Epidermal melanocyte (primary cell): Measurements from ENCODE around the gene DIS3L2.
"Not testable (repeated sequence)": the region's sequence is repeated elsewhere in the genome, so short reads cannot be mapped to it uniquely, and the experiment has no call there.

Source experiments
- DNase-seq: peaks from one replicate; pipeline ENCODE4 v3.0.0; 2011; ENCODE audit warnings: low spot score; ENCODE audit not compliant: insufficient read length

DIS3L2 gene

GRCh38 chr2:232342635-232343565 is 381.4 kb downstream of the DIS3L2 start:
- DNase-seq: no peak

GRCh38 chr2:232343821-232344220 is 382.3 kb downstream of the DIS3L2 start:
- no peak for DNase-seq

- DNase-seq: no peak
These were observed 383.7 kb downstream of the DIS3L2 start for GRCh38 chr2:232345251-232345650.

- no peak for DNase-seq
These were observed 385.9 kb downstream of the DIS3L2 start for GRCh38 chr2:232347369-232347768.

GRCh38 chr2:232348936-232349335 is 387.4 kb downstream of the DIS3L2 start:
- no peak for DNase-seq

- no peak for DNase-seq
These were observed 388.0 kb downstream of the DIS3L2 start for GRCh38 chr2:232349546-232349945.

GRCh38 chr2:232349946-232350635 is 388.6 kb downstream of the DIS3L2 start:
- no peak for DNase-seq

GRCh38 chr2:232350804-232351685 is 389.5 kb downstream of the DIS3L2 start:
- no peak for DNase-seq

- no peak for DNase-seq
These were observed 390.4 kb downstream of the DIS3L2 start for GRCh38 chr2:232351686-232352510.

- no peak for DNase-seq
These were observed 391.1 kb downstream of the DIS3L2 start for GRCh38 chr2:232352511-232353091.

- DNase-seq: no peak
These were observed 391.6 kb downstream of the DIS3L2 start for GRCh38 chr2:232353096-232353495.

- no peak for DNase-seq
These were observed 392.1 kb downstream of the DIS3L2 start for GRCh38 chr2:232353660-232354059.

- DNase-seq: no peak
These were observed 392.6 kb downstream of the DIS3L2 start for GRCh38 chr2:232354069-232354468.

GRCh38 chr2:232361646-232362045 is 400.1 kb downstream of the DIS3L2 start:
- DNase-seq: no peak

GRCh38 chr2:232362174-232362900 is 400.8 kb downstream of the DIS3L2 start:
- DNase-seq: no peak

GRCh38 chr2:232363064-232363783 is 401.7 kb downstream of the DIS3L2 start:
- not testable (repeated sequence) for DNase-seq

GRCh38 chr2:232363784-232364615 is 402.5 kb downstream of the DIS3L2 start:
- no peak for DNase-seq
